ENCODE results near the gene OS9.

OS9 gene

GRCh38 chr12:57735952-57736740 lies 42.2 kb downstream of the OS9 start:
- DNase-seq (ENCODE audit: low read depth), result no peak

GRCh38 chr12:57736741-57737466 lies 43.0 kb downstream of the OS9 start:
- DNase-seq (ENCODE audit: low read depth), result no peak

GRCh38 chr12:57737467-57738460 lies 43.8 kb downstream of the OS9 start:
- DNase-seq (ENCODE audit: low read depth), result no peak

GRCh38 chr12:57738661-57739237 lies 44.8 kb downstream of the OS9 start, which contains the start of gene AGAP2:
Gene AGAP2 (minus strand): TSS chr12:57738742. CDS start chr12:57738246, 496 bp downstream.
- DNase-seq (ENCODE audit: low read depth), result no peak

GRCh38 chr12:57739387-57739786 lies 45.5 kb downstream of the OS9 start:
- no peak for DNase-seq (ENCODE audit: low read depth)

- no peak for DNase-seq (ENCODE audit: low read depth)
Measured at GRCh38 chr12:57739914-57740538, 46.1 kb downstream of the OS9 start.

GRCh38 chr12:57740656-57741412 lies 46.9 kb downstream of the OS9 start:
- DNase-seq (ENCODE audit: low read depth), result peak; percentile 70

- no peak for DNase-seq (ENCODE audit: low read depth)
Measured at GRCh38 chr12:57741413-57741789, 47.5 kb downstream of the OS9 start.

- peak; percentile 72 for DNase-seq (ENCODE audit: low read depth)
Measured at GRCh38 chr12:57741844-57742738, 48.2 kb downstream of the OS9 start.

- no peak for DNase-seq (ENCODE audit: low read depth)
Measured at GRCh38 chr12:57743769-57744168, 49.8 kb downstream of the OS9 start.

- DNase-seq (ENCODE audit: low read depth), result peak; percentile 51
Measured at GRCh38 chr12:57744194-57744776, 50.4 kb downstream of the OS9 start.

GRCh38 chr12:57744777-57745484 lies 51.0 kb downstream of the OS9 start, which contains the start of gene TSPAN31:
Gene TSPAN31 (plus strand): TSS chr12:57745039. CDS start chr12:57745155, 116 bp downstream.
- peak; percentile 93 for DNase-seq (ENCODE audit: low read depth)

- DNase-seq (ENCODE audit: low read depth), result no peak
Measured at GRCh38 chr12:57745485-57745881, 51.6 kb downstream of the OS9 start.

- no peak for DNase-seq (ENCODE audit: low read depth)
Measured at GRCh38 chr12:57746025-57746424, 52.1 kb downstream of the OS9 start.

GRCh38 chr12:57749061-57749460 lies 55.1 kb downstream of the OS9 start:
- DNase-seq (ENCODE audit: low read depth), result no peak

GRCh38 chr12:57750561-57751431 lies 56.9 kb downstream of the OS9 start:
- DNase-seq (ENCODE audit: low read depth), result no peak

- no peak for DNase-seq (ENCODE audit: low read depth)
Measured at GRCh38 chr12:57751432-57751787, 57.5 kb downstream of the OS9 start.
